HG02852 (cell line): Measurements from ENCODE around the gene ATG2B.
"Not testable (repeated sequence)": the region's sequence is repeated elsewhere in the genome, so short reads cannot be mapped to it uniquely, and the experiment has no call there.

Source experiments
- ATAC-seq: cut with Tn5 transposase; IDR thresholded peaks from one replicate; pipeline ENCODE4 v1.9.1; 2021; ENCODE audit warnings: mild to moderate bottlenecking, moderate library complexity; ENCODE audit not compliant: unreplicated experiment

Gene ATG2B

DNA sequence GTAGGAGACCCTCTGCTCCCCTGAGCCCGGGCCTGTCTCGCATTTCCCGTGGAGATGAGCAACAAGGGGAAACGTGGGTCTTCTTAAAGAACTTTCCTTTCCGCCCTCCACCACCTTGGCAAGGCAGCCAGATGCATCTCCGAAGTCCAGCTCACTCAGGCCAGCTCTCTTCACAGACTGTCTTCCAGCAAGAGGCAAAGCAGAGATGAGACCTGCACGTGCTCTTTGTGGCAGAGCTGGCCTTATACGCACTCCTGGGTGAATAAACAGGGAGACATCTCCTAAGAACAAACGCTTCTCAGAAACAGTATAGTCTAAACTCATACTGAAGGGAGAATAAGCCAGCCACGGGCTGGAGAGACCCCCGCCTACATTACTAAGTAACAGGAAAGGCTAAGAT is 108.5 kb downstream of the ATG2B start:
- no peak for ATAC-seq

DNA sequence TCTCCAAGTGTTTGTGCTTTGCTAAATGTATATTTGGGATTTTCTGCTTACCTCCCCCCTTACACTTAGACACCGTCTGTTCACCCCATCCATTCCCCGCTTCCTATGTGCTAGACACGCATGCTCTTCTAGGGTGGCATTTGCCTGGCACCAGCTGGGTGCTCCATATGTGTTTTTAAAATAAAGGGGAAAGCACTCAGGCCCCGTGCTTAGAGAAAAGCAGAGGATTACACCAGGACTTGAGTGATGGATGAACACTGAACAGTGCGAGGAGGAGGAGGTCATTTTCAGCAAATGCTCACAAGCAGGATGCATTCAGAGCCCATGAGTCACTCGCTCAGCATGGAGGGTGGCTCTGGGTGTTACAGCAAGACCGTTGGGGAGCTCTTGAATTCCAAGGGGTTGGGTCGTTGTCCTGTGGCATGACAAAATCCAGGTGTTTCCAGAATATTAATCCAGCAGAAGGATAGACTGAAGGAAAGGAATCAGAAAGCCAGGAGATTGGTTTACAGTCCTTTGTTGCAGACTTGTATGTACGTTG is 110.1 kb downstream of the ATG2B start:
- no peak for ATAC-seq

DNA sequence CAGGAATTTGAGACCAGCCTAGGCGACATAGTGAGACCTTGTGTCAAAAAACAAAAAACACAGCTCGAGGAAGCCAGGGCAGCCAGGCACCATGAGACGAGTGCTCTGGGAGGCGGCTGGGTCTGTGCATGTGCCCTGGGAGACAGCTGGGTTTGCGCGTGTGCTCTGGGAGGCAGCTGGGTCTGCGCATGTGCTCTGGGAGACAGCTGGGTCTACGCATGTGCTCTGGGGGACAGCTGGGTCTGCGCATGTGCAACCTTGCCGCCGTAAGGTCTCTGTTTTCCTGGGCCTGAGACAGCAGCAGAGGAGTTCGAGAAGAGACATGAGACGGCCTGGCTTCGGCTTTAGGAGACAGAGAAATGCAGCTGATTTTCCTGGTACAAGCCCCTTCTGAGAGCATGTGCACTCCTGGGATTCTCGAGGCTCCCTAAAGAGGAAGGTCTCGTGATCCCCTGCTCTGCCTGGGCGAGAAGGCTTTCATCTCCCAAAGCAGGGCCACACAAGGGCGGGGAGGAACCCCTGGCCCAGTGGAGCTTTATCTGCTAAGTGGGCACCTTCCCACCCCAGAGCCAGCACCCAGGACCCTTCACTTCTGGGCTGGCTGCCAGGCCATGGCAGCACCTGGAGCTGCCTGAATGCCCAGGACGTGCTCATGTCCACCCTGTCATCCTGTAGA is 110.7 kb downstream of the ATG2B start:
- ATAC-seq = no peak

DNA sequence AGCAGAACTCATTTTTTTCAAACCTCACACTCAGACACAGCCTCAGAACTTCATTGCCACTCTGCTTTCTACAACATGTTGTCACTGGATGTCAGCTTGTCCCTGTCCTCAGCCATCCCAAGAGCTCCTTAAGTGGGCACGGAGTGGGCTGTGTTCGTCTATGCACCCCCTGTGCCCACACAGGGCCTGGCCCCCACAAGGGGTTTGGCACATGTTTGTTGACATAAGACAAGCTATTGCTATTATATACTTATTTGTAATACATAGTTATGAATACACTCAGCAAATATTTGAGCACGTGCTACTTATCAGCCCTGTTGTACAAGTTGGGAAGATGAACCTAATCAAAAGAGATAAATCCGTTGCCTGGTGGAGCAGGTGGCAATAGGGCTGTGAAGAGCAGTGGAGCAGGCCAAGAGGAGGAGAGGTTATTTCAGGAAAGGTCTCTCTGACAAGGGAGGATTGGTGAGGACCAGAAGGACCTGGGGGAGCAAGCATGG is 111.4 kb downstream of the ATG2B start:
- ATAC-seq = no peak

DNA sequence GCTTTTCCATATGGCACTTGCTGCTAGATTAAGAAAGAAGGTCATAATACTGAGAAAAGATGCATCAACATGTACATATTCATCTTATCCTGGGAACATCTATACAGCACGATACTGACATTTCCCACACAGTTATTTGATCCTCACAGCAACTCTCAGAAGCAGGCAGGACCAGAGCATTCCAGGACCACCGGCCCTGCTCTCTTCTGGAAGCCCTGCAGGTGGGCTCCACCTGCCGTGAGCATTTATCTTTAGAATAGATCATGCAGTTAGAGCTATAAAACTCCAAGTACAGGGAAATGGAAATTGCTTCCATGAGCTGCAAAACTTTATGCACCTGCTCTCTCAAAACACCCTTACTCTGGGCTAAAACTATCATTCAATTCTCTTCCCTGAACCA is 112.7 kb downstream of the ATG2B start:
- ATAC-seq = no peak

DNA sequence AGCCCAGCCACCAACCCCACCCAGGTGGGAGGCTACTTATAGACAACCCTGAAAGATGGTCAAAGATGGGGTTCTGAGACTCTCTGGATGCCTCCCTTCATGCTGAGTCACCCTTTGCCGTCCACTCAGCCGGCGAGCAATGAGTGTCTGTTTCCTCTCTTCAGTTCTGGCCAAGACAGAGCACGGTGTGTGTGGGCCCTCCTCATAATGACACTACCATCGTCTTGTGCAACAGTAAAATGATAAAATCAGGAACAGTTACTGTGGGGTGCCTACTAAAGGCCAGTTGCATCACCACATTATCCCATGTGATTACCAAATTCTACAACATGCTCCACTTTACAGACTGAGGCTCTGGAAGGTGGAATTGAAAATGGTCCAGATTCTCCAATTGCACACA is 114.1 kb downstream of the ATG2B start:
- no peak for ATAC-seq

DNA sequence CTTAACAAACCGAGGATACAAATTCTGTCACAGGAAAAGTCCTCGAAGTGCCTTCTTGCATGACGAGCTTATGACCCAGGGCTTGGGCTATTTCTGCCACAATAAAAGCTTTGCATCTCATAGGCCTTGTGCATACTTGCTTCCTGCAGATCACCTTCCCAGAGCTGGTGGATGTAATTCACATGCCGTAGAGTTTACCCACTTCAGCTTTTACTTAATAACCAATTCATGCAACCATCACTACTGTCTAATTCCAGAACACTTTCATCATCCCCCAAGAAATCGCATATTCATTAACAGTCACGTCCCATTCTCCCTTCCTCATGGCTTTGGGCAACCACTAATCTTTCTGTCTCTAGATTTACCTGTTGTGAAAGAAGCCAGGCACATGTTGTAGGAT is 116.1 kb downstream of the ATG2B start:
- no peak for ATAC-seq

DNA sequence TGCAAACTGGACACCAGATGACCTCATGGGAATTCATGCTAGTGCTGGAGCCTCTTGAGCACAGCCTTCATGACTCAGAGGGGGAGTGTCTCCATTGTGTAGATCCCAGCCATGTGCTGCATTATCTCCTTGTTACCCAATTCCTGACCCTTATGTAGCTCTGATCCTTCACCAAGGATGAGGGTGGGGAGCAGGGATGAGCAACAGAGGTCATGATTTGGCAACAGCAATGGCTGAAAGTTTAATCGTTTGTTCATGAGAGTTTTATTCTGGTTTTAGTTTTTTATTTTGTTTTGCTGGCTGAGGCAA is 116.6 kb downstream of the ATG2B start:
- no peak for ATAC-seq

DNA sequence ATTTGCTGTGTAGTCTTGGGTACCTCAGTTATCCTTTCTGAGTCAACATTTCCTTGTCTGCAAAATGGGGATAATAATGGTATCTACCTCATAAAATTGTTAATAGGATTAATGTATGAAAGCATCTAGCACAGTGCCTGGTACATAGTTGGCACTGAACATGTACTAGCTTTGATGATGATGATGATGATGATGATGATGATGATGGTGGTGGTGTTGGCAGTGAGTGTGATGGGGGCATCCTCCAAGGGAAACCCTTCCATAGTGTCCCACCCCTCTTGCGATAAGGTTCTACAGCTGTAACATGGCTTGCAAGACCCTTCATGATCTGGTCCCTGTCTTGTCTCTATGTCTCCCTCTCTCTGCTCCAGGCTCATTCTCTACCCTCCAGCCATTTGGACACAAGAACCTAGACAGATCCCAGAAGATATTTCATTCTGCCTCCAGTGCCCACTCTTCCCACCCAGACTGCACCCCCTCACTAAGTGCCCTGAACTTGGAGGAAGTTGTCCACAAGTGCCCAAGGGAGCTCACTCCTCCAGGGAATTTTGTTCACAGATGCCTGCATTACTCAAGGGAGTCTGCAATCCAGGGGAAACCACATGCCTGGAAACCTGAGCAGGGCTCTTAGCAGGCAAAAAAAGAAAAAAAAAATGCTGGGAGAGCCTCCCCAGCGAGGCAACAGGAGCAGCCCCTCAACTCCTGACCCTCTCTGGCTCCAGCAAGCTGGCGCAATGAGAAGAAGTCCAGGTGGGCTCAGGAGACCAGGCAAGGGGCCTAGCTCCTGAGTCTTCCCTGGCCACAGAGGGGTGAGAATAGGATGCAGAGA is 117.2 kb downstream of the ATG2B start:
- ATAC-seq = no peak

DNA sequence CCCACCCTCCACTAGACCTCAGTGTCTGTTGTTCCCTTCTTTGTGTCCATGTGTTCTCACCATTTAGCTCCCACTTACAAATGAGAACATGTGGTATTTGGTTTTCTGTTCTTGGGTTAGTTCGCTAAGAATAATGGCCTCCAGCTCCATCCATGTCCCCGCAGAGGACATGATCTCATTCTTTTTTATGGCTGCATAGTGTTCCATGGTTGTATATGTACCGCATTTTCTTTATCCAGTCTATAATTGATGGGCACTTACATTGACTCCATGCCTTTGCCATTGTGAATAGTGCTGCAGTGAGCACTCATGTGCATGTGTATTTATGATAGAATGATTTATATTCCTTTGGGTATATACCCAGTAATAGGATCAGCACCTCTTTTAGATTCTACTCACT is 118.1 kb downstream of the ATG2B start:
- not testable (repeated sequence) for ATAC-seq

DNA sequence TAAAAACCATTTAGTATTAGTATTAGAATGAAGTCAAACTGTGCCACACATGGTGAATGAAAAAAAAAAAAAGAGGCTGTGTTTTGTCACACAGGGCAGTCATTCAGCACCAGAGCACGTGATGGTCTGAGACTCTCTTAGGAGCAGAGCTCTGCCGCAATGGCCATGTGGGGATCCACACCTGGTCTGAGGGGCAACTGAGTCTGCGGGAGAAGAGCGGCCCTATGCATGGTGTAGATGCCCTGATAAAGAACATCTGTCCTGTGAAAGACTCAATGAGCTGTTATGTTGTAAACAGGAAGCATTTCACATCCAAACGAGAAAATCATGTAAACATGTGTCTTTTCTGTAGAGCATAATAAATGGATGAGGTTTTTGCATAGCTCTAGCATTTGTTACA is 119.4 kb downstream of the ATG2B start:
- no peak for ATAC-seq

DNA sequence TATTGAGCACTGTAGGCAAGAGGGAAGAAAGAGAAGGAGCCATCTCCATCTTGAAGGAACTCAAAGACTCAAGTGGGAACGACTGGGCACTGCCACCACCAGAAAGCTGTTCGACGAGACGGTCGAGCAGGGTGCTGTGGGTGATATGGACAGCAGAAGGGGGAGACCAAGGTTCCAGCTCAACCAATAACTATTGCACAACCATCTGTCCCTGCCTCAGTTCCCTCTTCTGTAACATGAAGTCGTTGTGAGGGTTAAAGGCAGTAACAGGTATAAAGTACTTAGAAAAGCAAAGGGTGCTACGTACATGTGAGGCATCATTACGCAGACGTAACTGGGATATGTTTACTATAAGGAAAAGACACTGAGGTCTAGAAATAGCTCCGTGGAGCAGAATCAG is 121.0 kb downstream of the ATG2B start:
- no peak for ATAC-seq

DNA sequence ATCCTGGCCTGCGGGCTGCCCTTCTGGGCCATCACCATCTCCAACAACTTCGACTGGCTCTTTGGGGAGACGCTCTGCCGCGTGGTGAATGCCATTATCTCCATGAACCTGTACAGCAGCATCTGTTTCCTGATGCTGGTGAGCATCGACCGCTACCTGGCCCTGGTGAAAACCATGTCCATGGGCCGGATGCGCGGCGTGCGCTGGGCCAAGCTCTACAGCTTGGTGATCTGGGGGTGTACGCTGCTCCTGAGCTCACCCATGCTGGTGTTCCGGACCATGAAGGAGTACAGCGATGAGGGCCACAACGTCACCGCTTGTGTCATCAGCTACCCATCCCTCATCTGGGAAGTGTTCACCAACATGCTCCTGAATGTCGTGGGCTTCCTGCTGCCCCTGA is 122.5 kb downstream of the ATG2B start:
- no peak for ATAC-seq

DNA sequence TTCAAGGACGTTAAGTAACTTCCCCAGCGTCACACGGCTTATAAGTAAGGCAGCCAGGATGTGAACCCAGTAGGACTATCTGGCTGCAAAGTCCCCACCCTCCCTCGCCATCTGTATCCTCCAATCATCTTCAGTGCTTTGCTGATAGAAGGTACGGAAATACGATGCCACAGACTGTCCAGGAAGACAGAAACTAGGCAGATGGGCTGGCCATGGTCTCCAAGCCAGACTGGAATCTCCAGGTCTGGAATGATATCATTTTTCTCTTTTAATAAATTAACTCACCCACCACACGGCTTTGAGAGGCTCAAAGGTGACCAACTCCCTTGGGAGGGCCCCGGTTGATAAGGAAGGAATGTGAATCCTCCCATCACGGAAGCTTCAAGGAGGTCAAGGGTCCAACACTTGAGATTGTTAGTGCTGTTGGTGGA is 123.4 kb downstream of the ATG2B start:
- no peak for ATAC-seq

DNA sequence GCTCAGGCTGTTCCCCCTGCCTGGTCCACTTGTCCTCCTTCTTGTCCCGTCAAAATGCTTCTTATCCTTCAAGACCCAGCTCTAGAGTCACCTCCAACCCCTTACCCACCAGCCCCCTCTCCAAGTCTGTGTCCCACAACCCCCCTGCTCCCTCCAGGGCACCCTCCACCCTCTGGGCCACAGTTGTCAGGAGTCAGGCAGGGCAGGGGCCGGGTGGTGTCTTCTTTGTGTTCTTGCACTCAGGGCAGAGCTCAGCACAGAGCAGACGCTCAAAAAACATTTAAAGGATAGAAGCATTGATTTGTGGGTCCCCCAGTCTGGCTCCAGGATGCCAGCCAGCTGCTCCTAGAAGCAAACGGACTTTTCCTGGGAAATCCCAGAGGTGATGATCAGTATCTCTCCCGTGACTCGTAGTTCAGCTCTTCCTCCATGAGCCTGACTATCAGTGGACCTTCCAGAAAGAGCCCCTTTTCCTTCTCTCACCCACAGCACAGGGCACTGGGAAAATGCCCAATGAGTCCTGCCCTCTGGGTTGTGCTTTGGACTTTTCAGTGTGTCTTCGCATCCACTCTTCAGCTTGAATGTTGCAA is 124.4 kb downstream of the ATG2B start:
- ATAC-seq = no peak

DNA sequence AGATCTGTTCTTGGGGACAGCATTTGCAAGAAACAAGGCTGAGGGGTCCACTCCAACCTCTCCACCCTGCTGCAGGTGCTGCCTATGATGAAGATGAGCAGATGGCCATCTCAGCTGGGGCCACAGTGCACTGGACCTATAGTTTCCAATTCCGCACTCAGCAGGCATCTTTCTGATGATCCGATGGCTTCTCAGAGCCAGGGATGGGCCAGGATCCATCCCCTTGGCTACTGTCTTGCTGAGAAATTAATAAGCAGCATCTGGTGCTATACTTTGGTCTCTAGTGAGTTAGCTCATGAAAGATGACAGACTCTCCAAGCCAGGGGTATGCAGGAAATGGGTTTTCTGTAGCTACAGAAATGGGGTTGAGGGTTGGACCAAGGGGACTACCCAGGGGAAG is 125.5 kb downstream of the ATG2B start:
- ATAC-seq = no peak

DNA sequence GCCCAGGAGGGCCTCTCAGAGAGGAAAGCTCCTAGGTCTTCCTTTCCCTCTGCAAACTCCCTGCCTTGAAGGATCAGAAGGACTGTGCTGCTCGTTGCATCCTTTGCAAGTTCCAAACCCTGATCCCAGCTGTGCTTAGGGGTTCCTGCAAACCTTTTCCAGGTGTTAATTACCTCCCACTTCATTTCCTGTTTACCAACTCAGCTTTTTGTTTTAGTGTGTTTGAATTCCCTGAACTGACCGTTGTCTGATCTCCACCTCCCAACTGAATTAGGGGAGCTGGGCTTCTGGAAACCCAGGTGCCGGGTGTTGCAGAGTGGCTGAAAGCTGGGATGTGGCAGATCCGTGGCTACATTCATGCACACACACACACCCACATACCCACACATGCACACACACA is 127.7 kb downstream of the ATG2B start:
- no peak for ATAC-seq

DNA sequence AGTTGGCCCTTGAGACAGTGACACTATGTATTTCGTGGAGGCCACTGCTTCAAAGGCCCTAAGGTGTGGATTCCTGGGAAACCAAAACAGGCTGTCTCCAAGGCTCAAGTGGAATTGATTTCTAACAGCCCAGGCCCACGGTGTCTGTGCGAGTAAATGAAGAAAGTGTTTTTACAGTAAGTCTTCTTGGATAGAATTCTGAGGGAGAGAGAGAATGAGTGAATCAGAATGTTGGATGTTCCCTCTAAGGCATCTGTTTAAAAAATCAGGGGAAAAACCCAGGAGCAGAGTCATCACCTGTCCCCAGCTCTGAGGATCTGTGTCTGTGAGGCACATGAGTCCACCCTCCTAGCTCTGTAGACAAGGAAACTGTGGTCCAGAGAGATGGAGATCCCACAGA is 129.5 kb downstream of the ATG2B start:
- no peak for ATAC-seq

DNA sequence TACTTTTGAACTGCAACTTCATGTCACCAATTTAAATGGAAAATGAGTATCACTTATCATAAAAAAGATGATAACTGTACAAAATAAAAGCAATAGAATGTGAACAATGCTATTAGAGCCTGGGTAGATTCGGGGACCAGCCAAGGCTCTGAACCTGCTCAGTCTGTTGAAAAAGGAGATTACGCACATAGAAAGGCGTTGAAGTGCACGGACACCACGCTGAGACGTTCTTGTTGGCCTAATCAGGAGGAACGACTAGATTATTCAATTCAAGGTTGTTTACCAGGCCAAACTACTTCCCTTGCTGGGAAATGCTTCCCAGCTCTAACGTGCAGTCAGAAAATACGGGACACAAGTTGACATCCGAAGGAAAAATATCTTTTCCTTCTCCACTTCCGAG is 130.6 kb downstream of the ATG2B start:
- ATAC-seq = no peak

DNA sequence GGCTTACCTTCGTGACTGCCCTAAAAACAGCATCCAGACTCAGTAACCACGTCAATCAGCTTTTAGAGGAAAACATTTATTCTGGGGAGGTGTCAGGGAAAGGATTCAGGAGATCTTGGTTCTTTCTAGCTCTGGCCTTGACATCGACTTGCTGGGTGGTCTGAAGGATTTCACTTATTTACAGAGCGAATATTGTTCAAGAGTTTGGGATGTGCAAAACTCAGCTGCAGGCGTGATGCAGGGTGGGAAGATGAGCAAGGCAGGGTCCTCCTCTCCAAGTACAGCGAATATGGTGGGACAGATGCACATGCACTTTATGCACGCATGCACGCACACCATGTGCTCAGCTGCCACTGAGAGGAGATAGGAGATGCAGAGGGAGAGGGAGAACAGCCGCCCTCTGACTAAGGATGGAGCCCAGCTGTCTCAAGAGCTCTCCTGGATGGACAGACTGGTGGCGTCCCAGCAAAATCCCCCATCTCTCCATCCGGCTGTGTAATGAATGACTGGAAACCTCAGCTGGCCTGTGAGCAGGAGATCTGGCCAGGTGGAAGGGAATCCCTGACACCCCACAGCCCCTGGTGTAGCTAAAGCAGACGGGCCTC is 131.5 kb downstream of the ATG2B start:
- ATAC-seq = no peak

DNA sequence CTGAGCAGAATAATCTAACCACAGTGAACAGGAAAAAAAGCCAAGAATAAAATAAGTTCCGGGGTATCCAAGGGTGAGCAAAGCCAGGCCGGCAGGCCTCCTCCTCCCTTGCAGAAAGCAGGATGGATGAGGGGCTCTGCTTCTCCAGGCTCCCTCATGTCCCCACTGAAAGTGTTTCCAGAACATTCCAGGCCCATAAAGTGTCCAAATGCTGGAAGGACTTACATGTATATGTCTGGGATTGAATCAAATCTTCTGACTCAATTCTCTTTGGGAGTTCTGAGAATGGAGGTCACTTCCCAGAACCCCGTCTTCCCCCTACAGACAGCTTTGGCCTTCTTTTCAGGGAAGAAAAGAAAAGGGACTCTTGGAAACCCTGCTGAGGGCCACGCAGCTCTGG is 132.1 kb downstream of the ATG2B start:
- ATAC-seq = no peak

DNA sequence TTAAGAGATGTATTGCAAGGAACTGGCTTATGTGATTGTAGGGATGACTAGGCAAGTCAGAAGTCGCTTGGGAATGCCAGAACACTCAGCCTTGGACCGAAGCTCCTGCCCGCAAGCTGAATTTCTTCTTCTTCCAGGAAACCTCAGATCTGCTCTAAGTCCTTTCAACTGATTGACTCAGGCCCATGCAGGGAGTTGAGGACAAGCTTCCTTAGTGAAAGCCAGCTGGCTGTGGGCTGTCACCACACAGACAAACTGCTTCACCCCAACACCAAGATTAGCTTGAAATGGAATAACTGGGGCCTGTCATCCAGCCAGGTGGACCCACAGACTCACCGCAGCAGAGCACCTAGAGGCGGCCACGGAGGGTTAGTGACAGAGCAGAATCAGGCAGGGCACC is 133.8 kb downstream of the ATG2B start:
- no peak for ATAC-seq
